PFSK-1 (cell line): ENCODE data around the gene COL9A1.

Source experiments
- FOXP2 ChIP-seq: optimal IDR thresholded peaks from 2 replicates; pipeline ENCODE3; 2011; ENCODE audit warnings: borderline replicate concordance, control low read depth, inconsistent platforms; ENCODE audit not compliant: insufficient read depth; ENCODE audit errors: extremely low read length, extremely low read depth
- POLR2AphosphoS5 ChIP-seq: IDR thresholded peaks from 2 replicates; pipeline ENCODE4 v1.6.1; 2012; ENCODE audit warnings: low read depth, mild to moderate bottlenecking, control low read depth, low read length, moderate library complexity
- SIN3A ChIP-seq: IDR thresholded peaks from 2 replicates; pipeline ENCODE4 v1.6.1; 2012; ENCODE audit warnings: mild to moderate bottlenecking, low read length, moderate library complexity, borderline replicate concordance; ENCODE audit not compliant: insufficient read depth
- TAF1 ChIP-seq: IDR thresholded peaks from 2 replicates; pipeline ENCODE4 v1.6.1; 2012; ENCODE audit warnings: low read length, control low read depth, borderline replicate concordance; ENCODE audit not compliant: insufficient read depth
- TF ChIP-seq, protein P1 (sequence below), 2 experiments: IDR thresholded peaks; 2 replicates each; pipeline versions ENCODE4 v1.6.1 to v1.8.0; 2011 to 2012; ENCODE audit warnings: low read depth in 2 of 2, low read length in 2 of 2, control low read depth in 1 of 2, inconsistent platforms in 1 of 2, mild to moderate bottlenecking in 1 of 2, moderate library complexity in 1 of 2; ENCODE audit not compliant: insufficient read depth in 1 of 2

Gene COL9A1

DNA sequence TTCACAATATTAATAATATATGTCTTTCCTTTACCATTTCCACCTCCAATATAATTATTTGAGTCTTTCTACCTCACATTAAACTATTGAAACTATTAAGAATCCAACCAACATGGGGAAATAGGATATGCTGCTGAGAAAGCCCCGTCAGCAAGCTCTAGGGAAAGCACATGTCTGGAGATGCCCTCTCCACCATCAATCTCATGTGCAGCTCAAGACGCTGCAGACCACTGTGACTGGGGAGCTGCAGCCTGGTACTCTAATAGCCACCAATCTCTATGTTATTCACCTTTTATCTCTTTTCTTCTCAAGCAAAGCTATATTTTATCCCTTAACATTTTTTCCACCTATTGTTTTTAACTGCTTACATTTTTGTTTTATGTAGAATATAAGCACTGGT is 50.3 kb downstream of the COL9A1 start:
- TF ChIP-seq POLR2AphosphoS5 (no peak), TAF1 (no peak), FOXP2 (no peak)

DNA sequence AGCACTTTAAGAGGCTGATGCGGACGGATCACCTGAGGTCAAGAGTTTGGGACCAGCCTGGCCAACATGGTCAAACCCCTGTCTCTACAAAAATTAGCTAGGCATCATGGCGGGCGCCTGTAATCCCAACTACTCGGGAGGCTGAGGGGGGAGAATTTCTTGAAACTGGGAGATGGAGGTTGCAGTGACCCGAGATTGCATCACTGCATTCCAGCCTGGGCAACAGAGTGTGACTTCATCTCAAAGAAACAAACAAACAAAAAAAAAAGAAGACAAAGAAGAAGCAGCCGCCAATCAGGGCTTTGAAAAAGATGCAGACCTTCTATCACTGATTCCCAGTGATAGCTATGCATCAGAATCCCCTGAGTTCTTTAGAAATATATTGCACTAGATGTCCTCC is 56.8 kb downstream of the COL9A1 start:
- TF ChIP-seq FOXP2 = no peak
- no peak for TF ChIP-seq SIN3A
- TF ChIP-seq, protein P1, sequence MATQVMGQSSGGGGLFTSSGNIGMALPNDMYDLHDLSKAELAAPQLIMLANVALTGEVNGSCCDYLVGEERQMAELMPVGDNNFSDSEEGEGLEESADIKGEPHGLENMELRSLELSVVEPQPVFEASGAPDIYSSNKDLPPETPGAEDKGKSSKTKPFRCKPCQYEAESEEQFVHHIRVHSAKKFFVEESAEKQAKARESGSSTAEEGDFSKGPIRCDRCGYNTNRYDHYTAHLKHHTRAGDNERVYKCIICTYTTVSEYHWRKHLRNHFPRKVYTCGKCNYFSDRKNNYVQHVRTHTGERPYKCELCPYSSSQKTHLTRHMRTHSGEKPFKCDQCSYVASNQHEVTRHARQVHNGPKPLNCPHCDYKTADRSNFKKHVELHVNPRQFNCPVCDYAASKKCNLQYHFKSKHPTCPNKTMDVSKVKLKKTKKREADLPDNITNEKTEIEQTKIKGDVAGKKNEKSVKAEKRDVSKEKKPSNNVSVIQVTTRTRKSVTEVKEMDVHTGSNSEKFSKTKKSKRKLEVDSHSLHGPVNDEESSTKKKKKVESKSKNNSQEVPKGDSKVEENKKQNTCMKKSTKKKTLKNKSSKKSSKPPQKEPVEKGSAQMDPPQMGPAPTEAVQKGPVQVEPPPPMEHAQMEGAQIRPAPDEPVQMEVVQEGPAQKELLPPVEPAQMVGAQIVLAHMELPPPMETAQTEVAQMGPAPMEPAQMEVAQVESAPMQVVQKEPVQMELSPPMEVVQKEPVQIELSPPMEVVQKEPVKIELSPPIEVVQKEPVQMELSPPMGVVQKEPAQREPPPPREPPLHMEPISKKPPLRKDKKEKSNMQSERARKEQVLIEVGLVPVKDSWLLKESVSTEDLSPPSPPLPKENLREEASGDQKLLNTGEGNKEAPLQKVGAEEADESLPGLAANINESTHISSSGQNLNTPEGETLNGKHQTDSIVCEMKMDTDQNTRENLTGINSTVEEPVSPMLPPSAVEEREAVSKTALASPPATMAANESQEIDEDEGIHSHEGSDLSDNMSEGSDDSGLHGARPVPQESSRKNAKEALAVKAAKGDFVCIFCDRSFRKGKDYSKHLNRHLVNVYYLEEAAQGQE (IDR thresholded peaks at IDR 0.05; ENCODE audit: insufficient read depth in 1 of 2, low read depth in 2 of 2, low read length in 2 of 2) = no peak
- no peak for TF ChIP-seq POLR2AphosphoS5
- no peak for TF ChIP-seq TAF1

DNA sequence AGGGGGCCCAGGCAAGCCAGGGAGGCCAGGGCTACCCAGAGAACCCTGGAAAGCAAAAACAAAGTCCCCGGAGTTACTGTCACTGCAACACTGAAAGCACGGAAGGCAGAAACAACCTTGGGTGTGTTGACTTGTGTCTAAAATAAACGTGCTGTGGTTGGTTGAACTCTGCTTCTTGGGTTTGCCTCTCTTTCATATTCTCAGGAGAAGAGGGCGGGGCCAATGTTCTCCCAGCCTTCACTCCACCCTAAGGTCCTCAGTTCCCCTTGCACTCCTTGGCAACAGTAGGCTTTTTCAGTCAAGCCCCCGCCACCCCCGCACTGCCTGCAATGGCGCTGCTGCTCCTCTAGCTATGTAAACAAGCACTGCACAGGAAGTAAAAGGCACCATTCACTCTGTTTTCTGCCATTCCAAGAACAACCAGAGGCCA is 60.9 kb downstream of the COL9A1 start:
- TF ChIP-seq POLR2AphosphoS5 (no peak), FOXP2 (no peak), SIN3A (no peak), TAF1 (no peak)
- TF ChIP-seq, protein P1 (IDR thresholded peaks at IDR 0.05; ENCODE audit: insufficient read depth in 1 of 2, low read depth in 2 of 2, low read length in 2 of 2) = no peak

DNA sequence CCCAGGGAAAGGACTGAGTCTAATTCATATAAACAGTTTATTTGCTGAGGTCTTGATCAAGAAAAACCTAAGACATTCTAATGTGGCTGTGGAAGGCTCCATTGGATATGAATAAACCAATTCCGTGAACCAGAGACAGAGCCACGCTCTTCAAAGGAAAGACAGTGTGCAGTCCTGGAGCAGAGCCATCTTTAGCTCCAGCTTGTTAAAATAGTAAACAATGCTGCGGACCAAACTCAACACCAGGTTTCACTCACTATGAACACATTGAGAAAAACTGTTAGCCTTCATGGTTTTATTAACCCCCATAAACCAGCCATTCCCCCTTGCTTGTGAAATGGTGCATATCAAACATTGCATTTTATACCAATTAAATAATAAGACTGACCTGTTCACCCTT is 61.9 kb downstream of the COL9A1 start:
- TF ChIP-seq FOXP2 = no peak
- no peak for TF ChIP-seq TAF1
- TF ChIP-seq SIN3A = no peak
- TF ChIP-seq, protein P1 (IDR thresholded peaks at IDR 0.05; ENCODE audit: insufficient read depth in 1 of 2, low read depth in 2 of 2, low read length in 2 of 2) = no peak
- TF ChIP-seq POLR2AphosphoS5 = no peak

DNA sequence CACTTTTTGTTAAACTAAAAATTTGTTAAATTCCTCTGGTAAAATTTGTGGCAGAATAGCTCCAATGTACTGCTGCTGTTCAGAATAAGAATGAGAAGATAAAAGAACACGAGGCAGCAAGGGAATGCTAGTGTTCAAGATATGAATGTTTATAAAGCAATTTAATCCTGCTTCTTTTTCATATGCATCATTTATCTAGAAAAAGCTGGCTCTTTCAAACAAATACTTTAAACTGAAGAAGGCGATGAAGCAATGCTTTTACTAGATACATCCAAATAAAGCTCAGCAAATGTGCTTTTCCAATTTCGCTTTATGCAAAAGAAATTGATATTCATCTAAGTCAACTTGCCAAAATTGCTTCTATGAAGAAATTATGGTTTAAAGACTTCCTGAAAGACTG is 66.5 kb downstream of the COL9A1 start:
- TF ChIP-seq FOXP2 (no peak), TAF1 (no peak), POLR2AphosphoS5 (no peak), SIN3A (no peak)
- TF ChIP-seq, protein P1 (IDR thresholded peaks at IDR 0.05; ENCODE audit: insufficient read depth in 1 of 2, low read depth in 2 of 2, low read length in 2 of 2) = no peak
